ENCODE data around the gene FXYD7. TPM values are rescaled to one million over a fixed set of nuclear protein-coding genes. Genes with fewer than 3 reads are reported as not detected.

The FXYD7 gene
- total RNA-seq, 2 experiments from 2014 or later: 15.3 to 15.6 TPM

GRCh38 chr19:35144259-35144599, 1.2 kb downstream of the FXYD7 start:
- Mint-ChIP-seq H3K4me3 (peak overlapping the region; percentile 42), H3K36me3 (ENCODE audit: low read depth) (no peaks in the 10 kb centered on the region), H3K27ac (peak overlapping the region; percentile 50), H3K27me3 (no peaks in the 10 kb centered on the region), H3K9me3 (no peaks in the 10 kb centered on the region), H3K4me1 (ENCODE audit: low read depth) (peaks cover 43% of the 10 kb centered on the region)
- no peak for DNase-seq
- Histone ChIP-seq H3K9me3 (ENCODE audit: control insufficient read depth in 1 of 2, insufficient read depth in 1 of 2, low read length in 2 of 2) (no peaks in the 10 kb centered on the region), H3K27ac (ENCODE audit: low read depth in 1 of 2, low read length in 2 of 2) (no peak overlapping the region), H3K4me3 (ENCODE audit: low read length) (no peak overlapping the region), H3K27me3 (ENCODE audit: control insufficient read depth in 1 of 2, insufficient read depth in 2 of 2, low read length in 2 of 2) (no peaks in the 10 kb centered on the region), H3K4me1 (ENCODE audit: insufficient read depth, low read length) (peaks cover 50% of the 10 kb centered on the region), H3K36me3 (ENCODE audit: insufficient read depth, low read length) (no peaks in the 10 kb centered on the region)
- ATAC-seq (ENCODE audit: poor library complexity): no peak
- CTCF ChIA-PET: interaction anchor here (3.6 to 4.1 kb wide), 2 partner anchors 9 to 29 kb away, joined by 13 to 46 read pairs; partner anchors contain the start of gene FXYD5
- TF ChIP-seq, protein P1, sequence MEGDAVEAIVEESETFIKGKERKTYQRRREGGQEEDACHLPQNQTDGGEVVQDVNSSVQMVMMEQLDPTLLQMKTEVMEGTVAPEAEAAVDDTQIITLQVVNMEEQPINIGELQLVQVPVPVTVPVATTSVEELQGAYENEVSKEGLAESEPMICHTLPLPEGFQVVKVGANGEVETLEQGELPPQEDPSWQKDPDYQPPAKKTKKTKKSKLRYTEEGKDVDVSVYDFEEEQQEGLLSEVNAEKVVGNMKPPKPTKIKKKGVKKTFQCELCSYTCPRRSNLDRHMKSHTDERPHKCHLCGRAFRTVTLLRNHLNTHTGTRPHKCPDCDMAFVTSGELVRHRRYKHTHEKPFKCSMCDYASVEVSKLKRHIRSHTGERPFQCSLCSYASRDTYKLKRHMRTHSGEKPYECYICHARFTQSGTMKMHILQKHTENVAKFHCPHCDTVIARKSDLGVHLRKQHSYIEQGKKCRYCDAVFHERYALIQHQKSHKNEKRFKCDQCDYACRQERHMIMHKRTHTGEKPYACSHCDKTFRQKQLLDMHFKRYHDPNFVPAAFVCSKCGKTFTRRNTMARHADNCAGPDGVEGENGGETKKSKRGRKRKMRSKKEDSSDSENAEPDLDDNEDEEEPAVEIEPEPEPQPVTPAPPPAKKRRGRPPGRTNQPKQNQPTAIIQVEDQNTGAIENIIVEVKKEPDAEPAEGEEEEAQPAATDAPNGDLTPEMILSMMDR (IDR thresholded peaks at IDR 0.05): no peak
- intact Hi-C loops (cut with DNase I, micrococcal nuclease): loop anchor here (5.0 to 10.0 kb wide), 4 partner anchors 123 to 321 kb away; partner anchors contain the start of gene USF2 (in 1 of the 2)
- POLR2A ChIA-PET: interaction anchor here (1.6 to 3.4 kb wide), 2 partner anchors 62 to 66 kb away, joined by 3 to 38 read pairs; no protein-coding TSS in a partner anchor

DNA sequence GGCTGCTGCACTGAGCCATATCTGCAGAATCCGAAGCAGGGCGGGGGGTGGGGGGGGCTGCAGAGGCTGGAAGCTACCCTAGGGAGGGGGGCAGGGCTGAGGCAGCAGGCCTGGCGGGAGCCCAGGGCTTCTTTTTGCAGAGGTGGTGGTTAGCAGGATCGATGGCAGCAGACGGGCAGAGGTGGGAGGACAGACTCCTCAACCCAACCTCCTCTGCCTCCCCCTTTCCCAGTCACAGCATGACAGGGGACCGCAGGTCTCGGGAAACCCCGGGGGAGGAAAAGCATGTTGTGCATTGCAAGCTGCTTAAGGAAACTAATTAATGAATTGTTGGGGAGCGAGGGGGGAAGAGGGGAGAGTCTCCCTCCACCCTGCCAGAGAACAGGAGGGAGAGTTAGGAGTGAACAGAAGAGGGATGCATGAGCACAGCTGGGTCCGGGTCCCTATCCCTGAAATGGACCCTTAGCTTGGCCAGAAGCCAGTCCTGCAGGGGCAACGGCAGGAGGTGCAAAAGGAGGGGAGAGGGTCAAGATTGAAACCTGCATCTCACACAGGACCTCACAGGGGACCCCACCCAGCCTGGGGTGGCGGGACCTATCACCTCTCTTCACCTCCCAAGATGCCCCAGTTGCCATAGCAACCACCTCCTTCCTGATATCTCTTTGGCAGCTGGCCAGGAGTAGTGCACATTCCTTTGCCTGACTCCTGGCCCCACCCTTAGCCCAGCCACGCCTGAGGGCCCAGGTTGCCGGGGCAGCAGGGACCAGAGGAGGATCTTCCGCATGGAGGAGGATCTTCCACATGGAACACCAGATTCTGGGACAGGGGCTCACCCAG, 1.8 kb downstream of the FXYD7 start:
- POLR2A ChIA-PET: interaction anchor here (1.2 to 1.7 kb wide), 3 partner anchors 9 to 67 kb away, joined by 3 to 9 read pairs (median 8); partner anchors contain the start of gene FXYD5
- no peaks in the 10 kb centered on the region for H3K36me3 Mint-ChIP-seq (ENCODE audit: low read depth)
- CTCF ChIA-PET: interaction anchor here (1.4 to 4.1 kb wide), 3 partner anchors 9 to 72 kb away, joined by 3 to 46 read pairs (median 10); partner anchors contain the start of gene FXYD5
- TF ChIP-seq, protein P1 (IDR thresholded peaks at IDR 0.05): no peak
- peaks cover 43% of the 10 kb centered on the region for H3K4me1 Mint-ChIP-seq (ENCODE audit: low read depth)
- H3K27me3 ChIP-seq (ENCODE audit: control insufficient read depth in 1 of 2, insufficient read depth in 2 of 2, low read length in 2 of 2): no peaks in the 10 kb centered on the region
- peak overlapping the region; percentile 15 for H3K4me3 Mint-ChIP-seq
- H3K4me1 ChIP-seq (ENCODE audit: insufficient read depth, low read length): peaks cover 50% of the 10 kb centered on the region
- intact Hi-C loops (cut with DNase I, micrococcal nuclease): loop anchor here (5.0 to 10.0 kb wide), 4 partner anchors 122 to 320 kb away; partner anchors contain the start of gene USF2 (in 1 of the 2)
- peak overlapping the region; percentile 27 for H3K27ac Mint-ChIP-seq
- H3K27me3 Mint-ChIP-seq: no peaks in the 10 kb centered on the region
- DNase-seq (peak in 6 of 14 experiments; percentile 31 to 78 (median 68)), ATAC-seq (ENCODE audit: poor library complexity) (no peak)
- no peak overlapping the region for H3K4me3 ChIP-seq (ENCODE audit: low read length)
- no peaks in the 10 kb centered on the region for H3K36me3 ChIP-seq (ENCODE audit: insufficient read depth, low read length)
- H3K9me3 Mint-ChIP-seq: no peaks in the 10 kb centered on the region
- H3K27ac ChIP-seq (ENCODE audit: low read depth in 1 of 2, low read length in 2 of 2): no peak overlapping the region
- H3K9me3 ChIP-seq (ENCODE audit: control insufficient read depth in 1 of 2, insufficient read depth in 1 of 2, low read length in 2 of 2): no peaks in the 10 kb centered on the region

DNA sequence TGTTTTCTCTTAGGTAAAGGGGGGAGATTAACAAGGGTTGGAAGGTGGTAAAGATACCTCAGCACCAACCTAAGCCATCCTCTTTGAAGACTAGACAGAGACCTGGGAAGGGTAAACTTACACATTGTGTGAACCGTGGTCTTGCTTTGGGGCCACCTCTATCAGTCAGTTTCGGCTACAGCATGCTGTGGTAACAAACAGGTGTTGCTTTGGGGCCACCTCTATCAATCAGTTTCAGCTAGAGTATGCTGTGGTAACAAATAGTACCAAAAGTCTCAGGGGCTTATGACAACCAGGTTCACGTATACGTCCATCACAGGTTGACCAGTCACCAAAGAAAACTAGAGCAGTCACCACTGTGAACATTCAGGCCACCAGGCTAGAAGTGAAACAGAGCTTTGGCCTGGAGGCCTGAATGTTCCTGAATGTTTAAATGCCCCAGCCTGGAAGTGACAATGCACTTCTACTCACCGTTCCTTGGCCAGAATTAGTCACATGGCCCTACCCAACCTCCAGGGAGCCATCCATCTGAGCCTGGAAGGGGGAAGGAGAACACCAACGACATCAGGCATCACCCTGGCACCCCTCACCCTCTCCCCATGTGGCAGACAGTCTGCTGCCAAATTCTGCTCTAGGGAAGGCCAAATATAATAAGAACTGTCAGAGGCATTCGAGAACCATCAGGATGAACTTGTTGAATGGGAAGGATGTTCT, 3.8 kb downstream of the FXYD7 start:
- ChIA-PET CTCF (interaction anchor here (1.0 kb wide), 1 partner anchor 67 kb away, joined by 4 read pairs; no protein-coding TSS in a partner anchor), POLR2A (interaction anchor here (0.6 kb wide), 1 partner anchor 66 kb away, joined by 3 read pairs; no protein-coding TSS in a partner anchor)
- peaks cover 34% of the 10 kb centered on the region for H3K4me1 ChIP-seq (ENCODE audit: insufficient read depth, low read length)
- no peak overlapping the region for H3K27ac Mint-ChIP-seq
- peaks cover 32% of the 10 kb centered on the region for H3K4me1 Mint-ChIP-seq (ENCODE audit: low read depth)
- H3K36me3 ChIP-seq (ENCODE audit: insufficient read depth, low read length): no peaks in the 10 kb centered on the region
- no peak overlapping the region for H3K27ac ChIP-seq (ENCODE audit: low read depth in 1 of 2, low read length in 2 of 2)
- DNase-seq (no peak), ATAC-seq (ENCODE audit: poor library complexity) (no peak)
- H3K4me3 Mint-ChIP-seq: no peak overlapping the region
- H3K4me3 ChIP-seq (ENCODE audit: low read length): no peak overlapping the region
- TF ChIP-seq, protein P1 (IDR thresholded peaks at IDR 0.05): no peak
- intact Hi-C loops (cut with DNase I, micrococcal nuclease): loop anchor here in 1 of 2 experiments (10.0 kb wide), 2 partner anchors 172 to 318 kb away; no protein-coding TSS in a partner anchor
- no peaks in the 10 kb centered on the region for H3K36me3 Mint-ChIP-seq (ENCODE audit: low read depth)
- no peaks in the 10 kb centered on the region for H3K27me3 Mint-ChIP-seq
- no peaks in the 10 kb centered on the region for H3K9me3 ChIP-seq (ENCODE audit: control insufficient read depth in 1 of 2, insufficient read depth in 1 of 2, low read length in 2 of 2)
- no peaks in the 10 kb centered on the region for H3K9me3 Mint-ChIP-seq
- H3K27me3 ChIP-seq (ENCODE audit: control insufficient read depth in 1 of 2, insufficient read depth in 2 of 2, low read length in 2 of 2): no peaks in the 10 kb centered on the region

Measured in CD4-positive, alpha-beta T cell (primary cell).